GM19328 (cell line): Measurements from ENCODE around the gene ALPI.

Experiments
- ATAC-seq: cut with Tn5 transposase; IDR thresholded peaks from one replicate; pipeline ENCODE4 v1.9.1; 2021; ENCODE audit warnings: mild to moderate bottlenecking, moderate library complexity; ENCODE audit not compliant: unreplicated experiment

The ALPI gene

GRCh38 chr2:232458661-232459418, 2.9 kb downstream of the ALPI start:
- ATAC-seq, result no peak

GRCh38 chr2:232459419-232460035, 3.6 kb downstream of the ALPI start:
- no peak for ATAC-seq

- ATAC-seq, result no peak
Measured at GRCh38 chr2:232460171-232460570, 4.2 kb downstream of the ALPI start.

- no peak for ATAC-seq
Measured at GRCh38 chr2:232463701-232464543, 8.0 kb downstream of the ALPI start.

GRCh38 chr2:232464544-232464885, 8.6 kb downstream of the ALPI start:
- ATAC-seq, result no peak

GRCh38 chr2:232465061-232465460, 9.1 kb downstream of the ALPI start:
- ATAC-seq, result no peak

GRCh38 chr2:232466221-232466620, 10.3 kb downstream of the ALPI start:
- ATAC-seq, result no peak

GRCh38 chr2:232473467-232473890, 17.5 kb downstream of the ALPI start:
- ATAC-seq, result no peak

GRCh38 chr2:232476045-232476444, 20.1 kb downstream of the ALPI start:
- ATAC-seq, result no peak

GRCh38 chr2:232476791-232477190, 20.8 kb downstream of the ALPI start:
- ATAC-seq, result no peak

- ATAC-seq, result no peak
Measured at GRCh38 chr2:232477751-232478510, 22.0 kb downstream of the ALPI start.

- no peak for ATAC-seq
Measured at GRCh38 chr2:232478571-232479340, 22.8 kb downstream of the ALPI start.

- no peak for ATAC-seq
Measured at GRCh38 chr2:232479341-232480200, 23.6 kb downstream of the ALPI start.

GRCh38 chr2:232480201-232481190, 24.5 kb downstream of the ALPI start:
- ATAC-seq, result no peak

- ATAC-seq, result no peak
Measured at GRCh38 chr2:232481322-232482140, 25.6 kb downstream of the ALPI start.

GRCh38 chr2:232482301-232483238, 26.6 kb downstream of the ALPI start:
- ATAC-seq, result no peak
